ENCODE results near the gene RASSF8. TPM values are rescaled to one million over a fixed set of nuclear protein-coding genes. Genes with fewer than 3 reads are reported as not detected.

Gene RASSF8
- total RNA-seq, 4 donors from 2014 or later: 40.1 to 66.1 (median 48.2) TPM

GRCh38 chr12:26000898-26001297 lies 42.4 kb downstream of the RASSF8 start:
- no peak for TF ChIP-seq CTCF (IDR thresholded peaks at IDR 0.05; ENCODE audit: low read depth)

- no peak for TF ChIP-seq CTCF (IDR thresholded peaks at IDR 0.05; ENCODE audit: low read depth)
Observed at GRCh38 chr12:26001530-26001929, 43.0 kb downstream of the RASSF8 start.

DNA sequence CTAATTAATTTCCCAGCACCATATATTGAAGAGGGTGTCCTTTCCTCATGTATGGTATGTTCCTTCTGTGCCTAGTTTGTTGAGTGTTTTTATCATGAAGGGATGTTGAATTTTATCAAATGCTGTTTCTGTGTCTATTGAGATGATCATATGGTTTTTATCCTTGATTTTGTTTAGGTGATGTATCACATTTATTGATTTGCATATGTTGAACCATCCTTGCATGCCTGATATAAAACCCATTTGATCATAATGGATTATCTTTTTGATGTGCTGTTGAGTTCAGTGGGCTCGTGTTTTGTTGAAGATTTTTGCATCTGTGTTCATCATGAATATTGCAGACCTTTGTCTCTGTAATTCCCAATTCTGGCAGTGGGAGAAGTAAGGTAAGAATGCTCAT lies 44.6 kb downstream of the RASSF8 start:
- no peak for TF ChIP-seq CTCF (IDR thresholded peaks at IDR 0.05; ENCODE audit: low read depth)

- TF ChIP-seq CTCF (IDR thresholded peaks at IDR 0.05; ENCODE audit: low read depth): no peak
Observed at GRCh38 chr12:26007566-26007965, 49.1 kb downstream of the RASSF8 start.

DNA sequence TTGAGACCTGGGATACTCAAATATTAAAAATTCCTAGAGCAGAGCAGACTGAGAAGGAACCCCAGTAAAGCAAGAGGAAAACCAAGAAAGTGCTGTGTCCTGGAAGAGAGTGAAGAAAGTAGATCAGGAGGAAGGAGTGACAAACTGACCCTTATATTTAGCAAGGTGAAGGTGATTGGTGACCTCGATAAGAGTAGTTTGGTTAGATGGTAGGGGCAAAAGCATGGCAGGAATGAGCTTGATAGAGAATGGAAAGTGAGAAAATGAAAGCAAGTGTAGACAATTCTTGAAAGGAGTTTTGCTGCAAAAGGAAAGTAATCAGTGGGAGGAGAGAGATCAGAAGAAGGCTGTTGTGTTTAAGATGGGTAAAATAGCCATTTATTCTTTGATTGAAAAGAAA lies 51.1 kb downstream of the RASSF8 start:
- TF ChIP-seq CTCF (IDR thresholded peaks at IDR 0.05; ENCODE audit: low read depth): no peak

- TF ChIP-seq CTCF (IDR thresholded peaks at IDR 0.05; ENCODE audit: low read depth): no peak
Observed at GRCh38 chr12:26010293-26010821, 51.9 kb downstream of the RASSF8 start.

DNA sequence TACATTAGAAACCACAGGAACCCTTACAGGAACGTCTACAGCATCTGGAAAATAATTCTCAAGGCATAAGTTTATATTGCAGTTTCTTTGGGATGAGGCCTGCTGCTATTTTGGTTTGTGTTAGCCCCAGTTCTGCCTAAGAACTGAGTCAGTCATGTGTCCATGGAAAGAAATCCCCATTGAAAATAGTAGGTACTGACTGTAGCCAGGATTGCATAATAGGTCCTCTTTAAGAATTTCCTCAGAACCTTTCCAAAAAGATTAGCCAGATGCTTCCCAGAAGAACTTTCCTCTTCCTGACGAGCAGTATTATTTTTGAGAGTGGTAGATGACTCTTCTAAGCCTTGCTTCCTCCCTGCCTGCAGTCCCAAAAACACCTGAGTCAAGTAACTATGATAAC lies 52.6 kb downstream of the RASSF8 start:
- no peak for TF ChIP-seq CTCF (IDR thresholded peaks at IDR 0.05; ENCODE audit: low read depth)
